A549 (cell line): ENCODE measurements around the gene QKI. TPM values are rescaled to one million over a fixed set of nuclear protein-coding genes. Genes with fewer than 3 reads are reported as not detected.

Experiments
- ATAC-seq, 2 experiments: fragments of 200-7000 bp in 1 of 2; fragments of >200 bp in 1 of 2; cut with Nextera tagmentation in 1 of 2; cut with Tn5 transposase in 1 of 2; 3 replicates each; pipeline versions ENCODE4 v1.8.0 to v1.9.1; 2018 to 2020; ENCODE audit warnings: mild to moderate bottlenecking in 1 of 2, moderate library complexity in 1 of 2
- CTCF ChIA-PET: fragments of 300-600 bp; sonication (Branson Sonifier 250); formaldehyde crosslinking; extraction: SDS; loops from one replicate; lab custom pipeline; 2021; ENCODE audit warnings: antibody characterized with exemption, inconsistent platforms; lab: Yijun Ruan, JAX
- POLR2A ChIA-PET: fragments of 350-600 bp; formaldehyde crosslinking; extraction: SDS; loops from one replicate; lab custom pipeline; 2021; ENCODE audit warnings: antibody characterized with exemption, inconsistent platforms; lab: Yijun Ruan, JAX
- DNase-seq, 2 experiments: peaks; one replicate each; pipeline versions ENCODE4 v3.0.0 to v3.0.0-alpha.2; 2011 to 2016; ENCODE audit warnings: low read depth in 1 of 2, low spot score in 1 of 2
- FAIRE-seq: peaks from 2 replicates; lab custom pipeline; 2011; peaks lifted over from hg19 to GRCh38; lab: Jason Lieb, UNC
- H3K27ac ChIP-seq, 2 experiments: fragments of >200 bp; sonication (Bioruptor Twin); formaldehyde crosslinking; 3 replicates each; pipeline ENCODE4 v1.5.1; 2016 to 2017
- H3K4me1 ChIP-seq: fragments of >200 bp; sonication (Bioruptor Twin); formaldehyde crosslinking; 3 replicates; pipeline ENCODE4 v1.6.1; 2016
- H3K4me2 ChIP-seq: fragments of >200 bp; sonication (Bioruptor Twin); formaldehyde crosslinking; 3 replicates; pipeline ENCODE4 v1.6.1; 2016
- H3K4me3 ChIP-seq: fragments of >200 bp; sonication (Bioruptor Twin); formaldehyde crosslinking; 3 replicates; pipeline ENCODE4 v1.5.1; 2016
- H3K9me3 ChIP-seq: fragments of >200 bp; sonication (Bioruptor Twin); formaldehyde crosslinking; 3 replicates; pipeline ENCODE4 v1.6.1; 2016
- BHLHE40 ChIP-seq: IDR thresholded peaks from 2 replicates; pipeline ENCODE4 v1.6.1; 2012; ENCODE audit warnings: low read depth, low read length, inconsistent platforms
- CEBPB ChIP-seq, 2 experiments: fragments of >200 bp in 1 of 2; sonication (Bioruptor Twin) in 1 of 2; formaldehyde crosslinking in 1 of 2; IDR thresholded peaks; 2 replicates each; pipeline ENCODE4 v1.6.1; 2012 to 2016
- EHF ChIP-seq: fragments of 250-450 bp; sonication (Bioruptor Pico); IDR thresholded peaks from 2 replicates; pipeline ENCODE4 v1.5.0; 2020; ENCODE audit warnings: mild to moderate bottlenecking
- EP300 ChIP-seq, 2 experiments: fragments of >200 bp; sonication (Bioruptor Twin); formaldehyde crosslinking; IDR thresholded peaks; 2 replicates in 1 of 2; 3 replicates in 1 of 2; pipeline ENCODE4 v1.6.1; 2016 to 2017
- FOSB ChIP-seq: fragments of 250-450 bp; sonication (Bioruptor Pico); IDR thresholded peaks from 2 replicates; pipeline ENCODE4 v1.5.0; 2020; ENCODE audit warnings: mild to moderate bottlenecking, moderate library complexity
- FOSL2 ChIP-seq, 2 experiments: fragments of 450-650 bp in 1 of 2; fragments of >200 bp in 1 of 2; sonication (Bioruptor Twin) in 1 of 2; formaldehyde crosslinking; IDR thresholded peaks; 2 replicates each; pipeline versions ENCODE4 v1.5.0 to v1.6.1; 2016 to 2020; ENCODE audit warnings: mild to moderate bottlenecking in 1 of 2, moderate library complexity in 1 of 2
- FOXS1 ChIP-seq: fragments of 250-450 bp; sonication (Bioruptor Pico); IDR thresholded peaks from 2 replicates; pipeline ENCODE4 v1.5.0; 2020; ENCODE audit warnings: mild to moderate bottlenecking, moderate library complexity
- GATA3 ChIP-seq: IDR thresholded peaks from 2 replicates; pipeline ENCODE4 v1.6.1; 2012; ENCODE audit warnings: borderline replicate concordance
- HEYL ChIP-seq: fragments of 250-450 bp; sonication (Bioruptor Pico); IDR thresholded peaks from 2 replicates; pipeline ENCODE4 v1.8.0; 2021; ENCODE audit warnings: mild to moderate bottlenecking, moderate library complexity
- JUN ChIP-seq, 2 experiments: fragments of >200 bp; sonication (Bioruptor Twin); formaldehyde crosslinking; IDR thresholded peaks; 2 replicates in 1 of 2; 3 replicates in 1 of 2; pipeline ENCODE4 v1.6.1; 2016 to 2017
- JUNB ChIP-seq: fragments of >200 bp; sonication (Bioruptor Twin); formaldehyde crosslinking; IDR thresholded peaks from 2 replicates; pipeline ENCODE4 v1.6.1; 2016
- MAFK ChIP-seq: fragments of 450-650 bp; IDR thresholded peaks from 2 replicates; pipeline ENCODE4 v1.6.1; 2014; ENCODE audit not compliant: partially characterized antibody
- MAZ ChIP-seq: fragments of 150-350 bp; IDR thresholded peaks from 2 replicates; pipeline ENCODE4 v1.6.1; 2014; ENCODE audit warnings: antibody characterized with exemption, low read depth, low read length, borderline replicate concordance
- NFE2L2 ChIP-seq: fragments of 150-350 bp; conservative IDR thresholded peaks from 2 replicates; pipeline ENCODE4 v1.6.1; 2014; ENCODE audit warnings: low read length
- PBX3 ChIP-seq: IDR thresholded peaks from 2 replicates; pipeline ENCODE4 v1.6.1; 2012
- POLR2A ChIP-seq: IDR thresholded peaks from 2 replicates; pipeline ENCODE4 v1.6.1; 2012; ENCODE audit warnings: mild to moderate bottlenecking, low read length
- RARB ChIP-seq: fragments of 250-450 bp; sonication (Bioruptor Pico); IDR thresholded peaks from 2 replicates; pipeline ENCODE4 v1.8.0; 2021; ENCODE audit warnings: mild to moderate bottlenecking, moderate library complexity
- RCOR1 ChIP-seq: fragments of 150-350 bp; IDR thresholded peaks from 2 replicates; pipeline ENCODE4 v1.6.1; 2014; ENCODE audit warnings: antibody characterized with exemption, low read length, low read depth
- REST ChIP-seq: fragments of 200-600 bp; sonication (generic); IDR thresholded peaks from 2 replicates; pipeline ENCODE4 v1.6.1; 2016; ENCODE audit warnings: antibody characterized with exemption, mild to moderate bottlenecking, moderate library complexity
- RFX5 ChIP-seq: fragments of 450-650 bp; IDR thresholded peaks from 2 replicates; pipeline ENCODE4 v1.7.1; 2014; ENCODE audit warnings: antibody characterized with exemption, mild to moderate bottlenecking, moderate library complexity
- WGBS: methylation state at CpG from one replicate; pipeline ENCODE4 v1.1.6; 2017; ENCODE audit errors: missing lambda C conversion rate; 5-methylcytosine and 5-hydroxymethylcytosine counted together
- polyA plus RNA-seq, 4 experiments: library from polyadenylated mRNA; depleted of rRNA in 3 of 4; stranded (reverse); fragments of >200 nt; fragmentation: RNase III in 1 of 4; extraction: RNeasy Plus Mini Kit Qiagen cat#74134 plus additional on column Dnase treatment in 1 of 4; gene quantifications; 2 replicates in 3 of 4; 3 replicates in 1 of 4; pipeline ENCODE4 v1.2.3, GENCODE V29; 2011 to 2017
- TF ChIP-seq, protein P1 (sequence below): fragments of 150-350 bp; IDR thresholded peaks from 2 replicates; pipeline ENCODE4 v1.6.1; 2014; ENCODE audit warnings: low read depth, mild to moderate bottlenecking, low read length

QKI gene
- polyA plus RNA-seq, 2 of the 4 experiments (the other 2 are of a cell fraction) = 71.9 to 98.2 TPM

DNA sequence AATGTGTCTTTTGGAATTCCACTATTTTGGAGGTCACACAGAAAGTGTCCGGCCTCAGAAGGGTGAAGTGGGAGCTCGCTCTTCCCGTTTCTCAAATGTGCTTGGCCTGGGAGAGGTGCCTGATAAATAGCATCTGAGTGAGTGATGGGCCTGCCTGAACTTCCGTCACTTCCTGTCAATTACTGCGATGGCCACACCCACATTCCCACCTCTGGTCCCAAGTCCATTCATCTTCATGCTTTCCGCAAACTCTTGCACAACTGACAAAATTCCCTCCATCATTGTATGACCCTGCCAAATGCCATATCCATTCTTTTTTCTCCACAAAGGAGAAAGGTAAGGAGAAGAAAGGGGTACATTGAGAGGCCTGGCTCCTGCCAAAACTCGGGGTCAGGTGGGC is 169.0 kb downstream of the QKI start:
- peak in 1 of 2 experiments; percentile 13 for DNase-seq
- no peak for ATAC-seq
- CTCF ChIA-PET = no interaction called here
- POLR2A ChIA-PET = no interaction called here
- Histone ChIP-seq H3K9me3 (no peaks in the 10 kb centered on the region), H3K4me1 (peaks cover 24% of the 10 kb centered on the region), H3K4me3 (no peak overlapping the region), H3K27ac (no peak overlapping the region), H3K4me2 (no peak overlapping the region)
- 76% methylated on average over 7 of the region's 7 CpGs for WGBS
- no peak for FAIRE-seq
- no peak for TF ChIP-seq MAZ
- TF ChIP-seq, protein P1, sequence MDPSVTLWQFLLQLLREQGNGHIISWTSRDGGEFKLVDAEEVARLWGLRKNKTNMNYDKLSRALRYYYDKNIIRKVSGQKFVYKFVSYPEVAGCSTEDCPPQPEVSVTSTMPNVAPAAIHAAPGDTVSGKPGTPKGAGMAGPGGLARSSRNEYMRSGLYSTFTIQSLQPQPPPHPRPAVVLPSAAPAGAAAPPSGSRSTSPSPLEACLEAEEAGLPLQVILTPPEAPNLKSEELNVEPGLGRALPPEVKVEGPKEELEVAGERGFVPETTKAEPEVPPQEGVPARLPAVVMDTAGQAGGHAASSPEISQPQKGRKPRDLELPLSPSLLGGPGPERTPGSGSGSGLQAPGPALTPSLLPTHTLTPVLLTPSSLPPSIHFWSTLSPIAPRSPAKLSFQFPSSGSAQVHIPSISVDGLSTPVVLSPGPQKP = no peak
- TF ChIP-seq RCOR1 = no peak
- no peak for TF ChIP-seq JUNB
- no peak for TF ChIP-seq REST
- TF ChIP-seq EHF (CRISPR knock-in tag) = no peak
- no peak for TF ChIP-seq BHLHE40
- no peak for TF ChIP-seq EP300 (IDR thresholded peaks at IDR 0.05)
- no peak for TF ChIP-seq FOXS1 (CRISPR knock-in tag)
- no peak for TF ChIP-seq RARB (CRISPR knock-in tag)
- TF ChIP-seq JUN (IDR thresholded peaks at IDR 0.05) = no peak
- no peak for TF ChIP-seq PBX3
- no peak for TF ChIP-seq FOSB (CRISPR knock-in tag)

GRCh38 chr6:163585932-163586437 is 171.5 kb downstream of the QKI start:
- WGBS = 36% methylated on average over 8 of the region's 8 CpGs
- ATAC-seq (peak; percentile 84 to 92), DNase-seq (peak; percentile 18 to 63), FAIRE-seq (no peak)
- TF ChIP-seq CEBPB (IDR thresholded peaks at IDR 0.05) (peak in 1 of 2 experiments; percentile 16; a peak in 2 of 4 replicates), JUNB (peak; percentile 31; the same call in 1 of the 2 replicates), FOSL2 (IDR thresholded peaks at IDR 0.05) (peak; percentile 43; the same call in 1 of the 2 replicates), FOSL2 (CRISPR knock-in tag; IDR thresholded peaks at IDR 0.05) (peak; percentile 84), HEYL (CRISPR knock-in tag) (no peak)
- Histone ChIP-seq H3K9me3 (no peaks in the 10 kb centered on the region), H3K4me1 (peaks cover 24% of the 10 kb centered on the region), H3K4me2 (peak overlapping the region; percentile 58), H3K4me3 (no peak overlapping the region), H3K27ac (peak overlapping the region; percentile 65 to 77; a peak in 5 of 6 replicates)
- CTCF ChIA-PET = no interaction called here
- POLR2A ChIA-PET = no interaction called here

DNA sequence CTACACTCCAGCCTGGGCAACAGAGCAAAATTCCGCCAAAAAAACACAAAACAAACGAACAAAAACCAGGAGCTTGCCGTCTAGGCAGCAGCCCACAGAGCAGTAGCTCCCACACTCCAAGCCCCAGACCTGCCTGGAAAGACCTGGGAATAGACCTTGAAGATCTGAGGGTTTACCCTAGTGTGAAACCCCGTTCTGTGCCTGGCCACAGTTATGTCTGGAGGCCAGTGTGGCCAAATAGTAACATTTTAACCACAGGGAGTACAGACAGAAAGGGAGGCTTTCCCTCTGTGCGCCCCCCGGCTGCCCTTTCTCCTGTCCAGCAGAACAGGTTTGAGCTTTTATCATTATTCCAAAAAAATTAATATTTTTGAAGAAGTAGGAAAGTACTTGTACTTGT is 172.4 kb downstream of the QKI start:
- Histone ChIP-seq H3K27ac (peak overlapping the region; percentile 65 to 77; a peak in 5 of 6 replicates), H3K4me2 (no peak overlapping the region), H3K9me3 (no peaks in the 10 kb centered on the region), H3K4me1 (peaks cover 24% of the 10 kb centered on the region), H3K4me3 (no peak overlapping the region)
- ChIA-PET POLR2A (no interaction called here), CTCF (no interaction called here)
- FAIRE-seq (no peak), DNase-seq (no peak), ATAC-seq (no peak)
- 88% methylated on average over 6 of the region's 6 CpGs for WGBS
- TF ChIP-seq CEBPB (IDR thresholded peaks at IDR 0.05) (no peak), MAFK (no peak), RFX5 (no peak), POLR2A (no peak), JUN (IDR thresholded peaks at IDR 0.05) (no peak), NFE2L2 (no peak), GATA3 (no peak)
